ENCODE results near the gene PHF21A.
"Not testable (repeated sequence)": the region's sequence is repeated elsewhere in the genome, so short reads cannot be mapped to it uniquely, and the experiment has no call there.

PHF21A gene

DNA sequence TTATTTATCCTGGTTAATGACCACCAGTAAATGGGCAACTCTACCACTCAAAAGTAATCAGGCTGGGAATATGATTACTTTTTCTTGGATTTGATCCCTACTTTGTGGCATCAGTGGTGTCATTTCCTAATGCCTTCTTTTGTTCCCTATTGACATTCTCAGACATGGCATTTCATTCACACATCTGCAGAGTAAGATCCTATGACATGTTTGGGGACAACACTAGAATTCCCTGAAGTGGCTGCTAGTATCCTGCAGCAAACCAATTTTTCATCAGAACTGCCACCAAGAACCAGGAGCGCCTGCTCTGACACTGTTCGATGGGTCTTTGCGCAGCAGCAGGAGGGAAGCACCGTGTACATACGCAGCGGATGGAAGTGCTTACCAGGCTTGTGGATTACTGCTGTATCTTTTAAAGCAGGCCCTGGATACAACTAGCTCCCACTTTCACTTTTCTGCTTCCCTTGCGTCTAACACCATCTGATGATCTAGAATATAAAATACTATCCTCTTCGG is 101.1 kb downstream of the PHF21A start:
- DNase-seq = no peak

DNA sequence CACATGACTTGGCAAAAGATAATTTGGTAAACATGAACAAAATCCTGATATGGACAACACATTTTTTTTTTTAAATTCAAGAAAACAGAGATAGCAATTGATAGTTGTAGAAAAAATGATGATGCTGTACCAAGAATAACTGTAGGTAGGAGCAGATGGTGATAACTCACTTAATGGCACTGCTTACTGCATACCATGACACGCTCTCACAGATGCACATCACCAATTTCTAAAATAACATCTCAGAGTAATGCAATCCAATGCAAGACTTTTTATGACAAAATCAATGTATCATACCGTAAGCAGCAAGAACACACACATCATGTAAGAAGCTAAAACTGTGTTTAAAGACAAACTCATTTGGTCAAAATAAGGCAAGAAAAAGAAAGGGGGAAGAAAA is 102.6 kb downstream of the PHF21A start:
- no peak for DNase-seq

DNA sequence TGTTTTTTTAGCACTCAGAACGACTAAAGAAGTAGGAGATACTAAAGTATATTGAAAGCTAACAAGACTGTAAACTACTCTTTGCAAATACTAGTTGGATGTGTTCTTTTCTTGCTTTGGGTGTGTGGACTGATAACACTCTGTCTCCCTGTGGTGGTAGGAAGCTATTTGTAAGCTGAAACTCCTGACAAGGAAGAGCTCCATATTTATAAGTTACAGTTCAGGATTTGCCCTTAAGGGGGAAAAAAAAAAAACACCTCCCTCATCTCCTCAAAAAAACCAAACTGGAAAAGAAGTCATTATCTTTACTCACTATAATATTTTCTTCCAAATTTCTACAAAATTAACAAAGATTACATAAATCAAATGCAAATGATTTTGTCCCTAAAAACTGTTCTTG is 103.9 kb downstream of the PHF21A start:
- no peak for DNase-seq

DNA sequence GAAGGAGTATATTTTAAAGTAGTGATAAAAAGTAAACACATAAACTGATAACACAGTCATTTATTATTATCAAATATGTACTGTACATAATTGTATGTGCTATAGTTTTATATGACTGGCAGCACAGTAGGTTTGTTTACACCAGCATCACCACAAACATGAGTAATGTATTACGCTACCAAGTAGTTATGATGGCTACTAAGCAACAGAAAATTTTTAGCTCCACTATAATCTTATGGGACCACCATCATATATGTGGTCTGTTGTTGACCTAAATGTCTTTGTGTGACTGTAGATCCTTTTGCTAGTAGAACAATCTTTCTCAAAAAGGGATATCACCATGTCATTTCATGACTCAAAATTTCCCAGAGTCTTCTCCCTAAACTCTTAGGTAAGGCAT is 105.3 kb downstream of the PHF21A start:
- no peak for DNase-seq

DNA sequence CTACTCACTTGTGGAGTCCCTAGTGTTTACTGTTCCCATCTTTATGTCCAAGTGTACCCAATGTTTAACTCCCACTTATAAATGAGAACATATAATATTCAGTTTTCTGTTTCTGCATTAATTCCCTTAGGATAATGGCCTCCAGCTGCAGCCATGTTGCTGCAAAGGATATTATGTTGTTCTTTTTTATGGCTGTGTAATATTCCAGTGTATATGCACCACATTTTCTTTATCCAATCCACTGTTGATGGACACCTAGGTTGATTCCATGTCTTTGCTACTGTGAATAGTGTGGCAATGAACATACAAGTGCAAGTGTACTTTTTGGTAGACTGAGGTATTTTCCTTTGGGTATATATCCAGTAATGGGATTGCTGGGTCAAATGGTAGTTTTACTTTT is 107.1 kb downstream of the PHF21A start:
- not testable (repeated sequence) for DNase-seq

DNA sequence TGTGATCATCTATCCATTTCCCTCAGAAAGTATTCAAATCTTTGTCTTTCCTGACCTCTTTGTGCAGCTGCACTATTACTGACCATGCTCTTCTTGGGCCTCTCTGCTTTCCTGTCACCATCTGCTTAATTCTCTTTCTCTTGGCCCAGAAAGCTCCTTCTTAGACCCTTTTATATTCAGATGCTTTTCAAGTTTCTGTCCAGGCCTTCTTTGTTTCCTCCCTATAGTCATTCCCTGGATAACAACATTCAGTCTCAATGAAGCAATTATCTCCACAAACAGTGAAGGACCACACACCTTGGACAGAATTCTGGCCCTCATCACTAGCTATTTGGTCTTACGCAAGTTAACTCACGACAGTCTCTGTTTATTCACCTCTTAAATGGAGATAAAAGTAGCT is 109.1 kb downstream of the PHF21A start:
- DNase-seq = no peak

DNA sequence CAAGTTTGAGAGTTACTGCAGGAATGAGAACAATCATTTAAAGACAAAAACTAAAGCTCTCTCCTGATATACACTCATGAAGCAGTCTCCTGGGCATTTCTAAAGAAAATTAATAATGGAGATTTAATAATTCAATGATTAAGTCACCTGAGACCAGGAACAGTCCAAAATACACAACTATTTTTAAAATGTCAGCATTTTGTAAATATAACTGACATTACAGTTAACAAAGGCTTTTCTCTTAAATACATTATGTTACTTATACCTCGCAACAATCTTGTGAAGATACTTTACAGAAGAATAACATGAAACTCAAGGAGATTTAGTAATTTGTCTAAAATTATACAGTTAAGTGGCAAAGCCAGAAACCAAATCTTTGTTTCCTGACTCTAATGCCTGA is 111.2 kb downstream of the PHF21A start:
- no peak for DNase-seq

DNA sequence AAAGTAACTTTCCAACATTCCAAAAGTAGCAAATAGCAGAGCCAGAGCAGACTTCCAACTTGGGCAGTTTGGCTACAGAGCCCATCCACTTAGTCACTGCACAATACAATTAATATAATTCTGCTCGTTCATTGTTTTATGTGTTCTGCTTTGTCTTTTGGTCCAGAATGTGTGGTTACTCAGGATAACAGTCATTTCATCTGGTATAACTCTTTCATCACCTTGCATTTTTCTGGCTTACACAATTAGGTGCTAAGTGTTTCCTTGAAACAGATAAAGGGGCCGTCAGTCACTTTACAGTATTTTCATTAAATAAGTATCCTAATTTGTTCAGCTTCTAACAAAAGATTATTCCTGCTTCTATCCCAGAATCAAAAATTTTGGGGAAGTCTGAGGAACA is 111.6 kb downstream of the PHF21A start:
- DNase-seq = no peak

DNA sequence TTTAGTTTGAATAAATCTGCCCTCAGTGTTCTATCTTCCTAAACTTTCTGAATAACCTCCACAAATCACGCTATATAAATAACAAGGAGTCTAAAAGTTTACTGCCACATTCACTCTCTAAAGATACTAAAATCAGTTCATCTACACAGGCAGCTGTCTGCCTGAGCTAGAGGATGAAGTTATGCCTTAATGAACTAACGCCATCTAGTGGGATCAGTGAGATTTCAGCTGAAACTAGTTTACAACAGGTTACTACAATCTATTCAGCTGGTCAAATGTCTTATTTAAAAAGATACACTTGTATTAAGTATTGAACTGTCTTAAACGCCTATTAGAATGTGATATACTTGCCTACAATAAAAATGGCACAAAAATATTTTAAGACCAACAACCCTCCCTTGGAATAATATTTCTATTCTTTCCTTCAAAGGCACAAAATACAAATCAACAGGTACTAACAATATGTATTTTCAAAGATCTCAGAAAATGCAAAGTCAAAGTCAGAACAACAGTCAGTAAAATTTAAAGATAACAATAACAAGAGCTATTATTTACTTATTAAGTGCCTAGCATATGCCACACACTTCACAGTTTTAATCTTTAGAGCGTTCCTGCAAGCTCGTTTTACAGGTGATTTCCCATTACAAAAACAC is 114.7 kb downstream of the PHF21A start:
- DNase-seq = no peak

DNA sequence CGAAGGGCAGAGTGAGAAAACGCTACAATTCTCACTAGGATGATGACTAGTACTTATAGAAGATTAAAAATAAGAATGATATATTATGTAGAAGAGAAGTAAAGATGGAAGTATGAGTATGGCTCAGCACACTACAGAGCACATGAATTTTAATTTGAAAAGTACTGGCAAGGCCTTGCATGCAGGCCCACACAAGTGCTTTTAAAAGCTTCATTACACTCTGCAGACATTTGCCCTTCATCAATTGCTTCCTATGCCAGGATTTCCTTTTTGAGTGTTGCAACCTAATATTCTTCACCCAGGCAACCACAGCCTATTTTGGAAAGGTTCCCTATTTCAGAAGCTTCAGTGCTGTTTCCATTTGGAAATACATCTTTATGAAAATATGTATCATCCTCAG is 117.7 kb downstream of the PHF21A start:
- DNase-seq = no peak

DNA sequence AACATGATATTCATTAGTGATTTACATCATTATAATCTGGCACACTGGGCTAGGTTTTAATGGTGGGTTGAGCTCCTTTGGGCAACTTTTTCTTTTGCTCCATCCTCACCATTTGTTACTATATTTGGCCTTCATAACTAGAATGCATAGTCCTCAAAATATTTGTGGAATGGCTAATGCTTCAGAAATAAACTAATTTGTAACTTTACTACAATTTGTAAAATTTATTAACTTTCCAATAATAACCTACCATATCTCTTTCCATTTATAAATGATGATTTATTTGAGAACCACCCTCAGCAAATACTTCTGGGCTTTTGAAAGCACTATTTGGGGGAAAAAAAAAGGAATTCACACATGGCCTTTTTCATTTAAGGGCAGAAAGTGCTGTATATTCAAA is 119.1 kb downstream of the PHF21A start:
- no peak for DNase-seq

DNA sequence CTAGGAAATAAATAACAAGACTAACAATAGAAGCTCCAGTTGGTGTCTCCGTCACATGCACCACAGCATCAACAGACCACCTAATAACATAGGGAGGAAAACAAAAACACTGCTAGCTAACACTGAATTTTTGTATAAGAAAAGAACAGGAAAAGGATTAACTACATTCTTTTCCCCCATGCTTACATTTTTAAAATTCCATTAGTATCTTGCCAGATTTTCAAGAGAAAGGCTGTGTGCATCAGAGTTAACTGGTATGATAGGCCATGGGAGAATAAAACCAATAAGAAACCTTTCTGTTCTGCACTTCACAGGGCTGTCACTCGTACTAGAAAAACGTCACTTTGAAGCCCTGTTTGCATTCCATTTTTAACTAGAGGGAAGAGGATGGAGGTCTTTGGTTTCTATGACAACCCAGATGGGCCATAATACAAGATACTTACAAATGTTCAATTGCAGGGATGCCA is 119.8 kb downstream of the PHF21A start:
- no peak for DNase-seq

DNA sequence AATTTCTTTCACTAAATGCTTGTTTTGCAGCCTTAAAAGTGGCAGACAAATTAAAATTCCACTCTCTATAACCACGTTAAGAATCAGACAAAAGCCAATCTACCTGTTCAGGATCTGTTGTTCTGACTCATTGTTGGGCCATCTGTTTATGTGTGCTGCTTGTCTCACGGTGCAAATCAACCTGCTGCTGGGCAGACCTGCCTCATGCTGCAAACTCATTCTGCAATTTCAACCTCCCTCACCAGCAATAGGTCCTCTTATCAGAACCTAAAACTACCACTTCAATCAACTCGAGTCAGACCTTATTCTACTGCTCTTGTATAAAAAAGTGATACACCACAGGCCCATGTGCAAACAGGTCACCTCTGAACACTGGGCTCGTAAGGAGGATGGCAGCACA is 123.7 kb downstream of the PHF21A start:
- DNase-seq = no peak

DNA sequence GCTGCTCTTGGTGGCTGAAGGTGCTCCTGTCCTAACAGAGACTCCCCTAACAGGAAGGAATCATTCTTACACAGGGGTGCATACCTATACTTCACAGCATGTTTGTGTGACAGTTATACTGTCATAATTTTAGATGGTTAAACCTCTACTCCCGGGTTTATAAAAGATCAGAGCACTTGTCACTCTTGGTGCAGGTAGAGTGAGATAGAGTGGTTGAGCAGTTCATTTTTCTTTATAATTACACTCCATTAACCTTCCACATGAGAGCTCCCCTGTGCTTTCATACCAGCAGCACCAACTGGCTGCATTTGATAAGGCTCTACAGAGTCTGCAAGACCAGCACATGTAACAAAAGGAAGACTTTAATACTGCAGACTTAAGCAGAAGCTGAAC is 125.9 kb downstream of the PHF21A start:
- DNase-seq = no peak

DNA sequence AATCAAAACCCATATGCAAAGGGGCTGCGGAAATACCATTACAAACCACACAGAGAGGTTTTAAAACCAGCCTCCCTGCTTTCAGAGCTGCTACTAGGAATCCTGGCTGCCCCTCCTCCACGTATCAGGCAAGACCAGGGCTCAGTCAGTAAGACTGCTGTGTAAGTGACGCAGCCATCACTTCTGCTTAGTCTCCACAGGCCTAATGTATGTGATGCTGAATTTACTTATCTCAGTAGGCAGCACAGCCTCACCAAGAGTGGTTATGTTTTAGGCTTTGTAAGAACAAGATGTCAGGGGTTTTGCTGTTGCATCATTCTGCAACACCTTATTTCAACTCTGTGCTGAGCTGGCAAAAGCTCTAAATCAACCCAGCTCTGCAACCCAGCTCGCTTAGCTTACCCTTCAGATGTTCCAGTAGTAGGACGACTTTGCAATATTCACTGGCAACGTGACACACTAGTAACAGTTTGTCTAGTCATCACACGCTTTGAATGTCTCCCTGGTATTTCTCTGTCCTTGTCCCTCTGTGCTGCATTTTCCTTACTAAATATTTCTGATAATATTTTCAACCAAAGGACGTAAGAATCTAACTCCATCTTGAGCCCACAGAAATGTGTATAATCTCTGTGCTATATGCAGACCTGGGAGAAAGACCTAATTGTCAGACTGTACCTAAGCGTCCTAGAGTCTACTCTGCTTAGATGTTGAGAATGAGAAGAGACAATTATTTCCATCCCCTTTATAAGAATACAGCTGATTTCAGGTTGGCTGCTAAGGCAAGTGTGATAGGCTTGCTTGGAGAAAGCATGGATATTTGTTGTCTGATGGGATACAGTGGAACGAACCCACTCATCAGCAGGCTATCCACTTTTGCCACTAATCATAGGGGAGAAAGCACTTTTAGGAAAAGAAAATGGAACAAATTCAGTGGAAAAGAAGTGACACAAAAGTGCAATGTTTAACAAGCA is 126.6 kb downstream of the PHF21A start:
- DNase-seq = no peak

DNA sequence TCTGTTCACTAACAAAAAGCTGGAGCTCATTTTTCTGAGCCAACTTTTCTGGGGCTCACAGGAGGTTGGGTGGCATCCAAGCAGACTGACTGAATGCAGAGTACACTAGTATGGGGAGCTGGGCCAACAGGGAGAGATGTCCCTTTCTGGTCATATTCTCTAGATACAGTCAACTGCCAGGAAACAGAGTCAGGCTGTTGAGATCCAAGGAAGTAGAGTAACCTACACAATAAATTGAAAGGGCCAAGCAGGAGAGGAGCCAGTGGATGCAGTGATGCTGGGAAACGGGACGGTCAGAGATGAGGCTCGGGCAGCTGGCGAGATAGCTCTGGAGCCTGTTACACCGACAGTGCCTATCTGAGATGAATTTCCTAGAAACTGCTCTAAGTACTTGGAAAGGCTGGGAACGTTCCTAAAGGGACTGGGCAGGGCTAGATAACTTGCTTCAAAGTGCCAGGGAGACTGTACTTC is 127.7 kb downstream of the PHF21A start:
- no peak for DNase-seq

DNA sequence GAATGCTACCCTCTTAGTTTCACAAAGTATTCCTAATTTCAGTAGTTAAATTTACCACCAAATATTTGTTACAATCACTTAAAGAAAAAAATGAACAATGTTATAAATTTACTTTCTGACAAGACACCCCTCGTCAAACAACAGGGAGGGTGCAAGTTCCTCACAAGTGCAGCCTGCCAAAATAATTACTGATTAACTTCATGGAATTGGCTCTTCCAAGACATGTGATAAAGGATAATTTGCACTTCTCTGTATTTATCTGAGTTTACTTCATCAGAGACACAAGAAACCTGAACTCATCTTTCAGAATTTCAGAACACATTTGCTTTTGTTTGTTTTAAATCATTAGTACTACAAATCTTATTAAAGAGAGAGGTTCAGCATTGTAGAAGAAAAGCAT is 132.3 kb downstream of the PHF21A start:
- no peak for DNase-seq

DNA sequence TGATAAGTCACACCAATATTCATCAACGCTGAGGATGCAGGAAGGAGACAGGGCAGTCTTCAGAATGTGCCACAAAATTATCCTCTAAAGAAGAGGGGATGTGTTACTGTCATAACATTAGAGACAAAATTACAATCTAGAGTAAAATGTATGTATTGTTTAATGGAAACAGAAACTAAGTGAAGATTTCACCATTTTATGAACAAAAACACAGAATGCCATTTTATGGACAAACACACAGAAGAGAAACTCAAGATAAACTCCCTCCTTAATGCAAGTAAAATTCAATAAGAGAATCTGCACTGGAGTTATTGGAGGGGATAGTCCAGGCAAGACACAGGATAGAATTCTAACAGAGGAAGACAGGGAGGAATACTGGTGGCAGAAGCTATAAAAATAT is 136.0 kb downstream of the PHF21A start:
- no peak for DNase-seq

DNA sequence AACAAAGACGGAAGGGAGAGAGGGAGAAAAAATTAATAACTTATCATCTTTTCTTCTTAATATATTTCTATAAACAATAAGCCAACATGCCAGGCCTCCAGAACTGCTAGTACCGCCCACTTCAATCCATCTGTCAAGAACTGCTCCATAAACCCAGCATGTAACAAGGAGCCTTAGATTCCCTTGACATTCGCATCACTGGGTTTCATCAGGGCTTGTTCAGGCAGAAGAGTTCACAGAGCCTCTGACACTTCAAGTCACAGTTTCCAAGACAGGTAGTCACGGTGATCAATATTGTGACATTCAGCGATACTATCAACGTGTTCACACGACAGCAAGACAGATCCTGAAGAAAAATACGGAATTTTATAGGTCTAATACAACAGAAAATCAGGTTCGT is 137.1 kb downstream of the PHF21A start:
- no peak for DNase-seq

DNA sequence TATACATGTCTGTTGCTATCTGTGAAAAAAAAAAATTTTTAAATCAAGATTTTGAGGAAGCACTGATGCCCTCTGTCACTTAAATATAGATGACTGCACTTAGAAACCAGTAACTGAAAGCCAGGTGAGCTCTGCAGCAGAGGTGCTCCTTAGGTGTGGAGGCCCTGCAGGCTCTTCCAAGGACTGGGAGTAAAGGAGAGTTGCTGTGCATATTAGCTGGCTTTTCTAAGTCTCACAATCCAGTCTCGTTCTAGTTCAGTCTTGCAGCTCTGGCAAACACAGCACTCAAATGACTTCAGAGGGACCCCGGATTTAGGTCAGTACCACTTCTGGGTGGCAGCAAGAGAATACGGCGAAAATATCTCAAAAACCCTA is 137.8 kb downstream of the PHF21A start:
- DNase-seq = no peak

DNA sequence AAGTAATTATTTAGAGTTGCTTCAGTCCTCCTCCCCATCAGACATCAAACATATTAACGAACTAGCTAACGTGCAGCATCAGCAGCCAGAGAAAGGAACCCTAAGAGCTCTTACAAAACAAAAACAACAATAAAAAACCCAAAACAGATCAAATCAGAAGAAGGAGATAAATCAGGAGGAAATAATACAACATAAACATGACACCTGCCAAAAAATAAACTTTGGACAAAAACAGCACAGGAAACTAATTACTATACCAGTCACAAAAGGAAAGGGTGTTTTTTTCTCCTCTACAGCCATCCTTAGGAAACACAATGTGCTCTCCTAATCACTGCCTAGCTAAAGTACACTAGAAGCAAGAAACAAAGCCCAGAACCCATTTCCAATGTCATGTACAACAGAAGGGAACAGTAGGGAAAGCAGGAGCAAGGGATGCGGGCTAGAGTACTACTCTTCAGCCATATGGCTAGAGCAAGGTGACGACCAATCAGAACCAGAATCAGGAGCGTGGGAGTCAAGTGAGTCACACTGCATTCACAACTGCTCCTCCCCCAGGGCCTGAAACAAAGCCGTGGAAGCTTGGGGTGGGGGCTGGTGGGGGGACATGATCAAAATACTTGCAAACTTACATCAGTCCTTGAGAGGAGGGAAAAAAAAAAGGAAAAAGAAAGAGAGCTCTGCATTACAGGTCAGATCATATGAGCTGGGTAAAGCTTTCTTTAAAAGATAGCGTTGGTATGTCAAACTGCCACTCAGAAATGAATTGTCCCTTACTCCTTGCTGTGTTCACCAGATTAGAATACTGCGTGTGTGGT is 138.4 kb downstream of the PHF21A start:
- DNase-seq = peak; percentile 37

DNA sequence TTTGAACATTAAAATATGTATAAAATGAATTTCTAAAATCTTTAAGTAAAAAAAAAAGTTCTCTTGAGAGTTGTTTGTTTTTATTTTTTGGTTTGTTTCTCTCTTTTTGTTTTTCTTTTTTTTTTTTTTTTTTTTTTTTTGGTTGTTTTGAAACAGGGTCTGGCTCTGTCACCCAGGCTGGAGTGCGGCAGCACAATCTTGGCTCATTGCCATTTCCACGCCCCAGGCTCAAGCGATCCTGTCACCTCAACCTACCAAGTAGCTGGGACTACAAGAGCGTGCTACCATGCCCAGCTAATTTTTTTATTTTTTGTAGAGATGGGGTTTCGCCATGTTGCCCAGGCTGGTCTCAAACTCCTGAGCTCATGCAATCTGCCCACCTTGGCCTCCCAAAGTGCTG is 139.4 kb downstream of the PHF21A start:
- DNase-seq = not testable (repeated sequence)

DNA sequence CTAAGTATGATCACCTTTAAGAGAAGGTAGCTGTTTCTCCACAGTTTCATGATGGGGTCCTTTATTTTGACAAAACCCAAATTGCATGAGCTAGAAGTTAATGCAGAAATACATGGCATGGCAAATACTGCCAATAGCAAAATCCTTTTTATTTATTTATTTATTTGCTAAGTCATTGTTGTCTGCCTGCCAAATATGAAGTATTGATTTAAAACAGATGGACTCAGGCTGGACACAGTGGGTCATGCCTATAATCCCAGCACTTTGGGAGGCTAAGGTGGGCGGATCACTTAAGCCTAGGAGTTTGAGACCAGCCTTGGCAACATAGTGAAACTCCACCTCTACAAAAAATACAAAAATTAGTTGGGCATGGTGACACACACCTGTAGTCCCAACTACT is 146.4 kb downstream of the PHF21A start:
- DNase-seq = no peak

All from stimulated activated CD4-positive, alpha-beta T cell treated with anti-CD3 and anti-CD28 coated beads, Interleukin-12 subunit alpha, Interleukin-12 subunit beta, amount 100 ng/mL, for 4 hours (primary cell).